K562 (cell line): ENCODE measurements around the gene EIF3K. TPM values are rescaled to one million over a fixed set of nuclear protein-coding genes. Genes with fewer than 3 reads are reported as not detected.

ENCODE experiments used
- ATAC-seq: fragments of 200-7000 bp; cut with Tn5 transposase; 3 replicates; pipeline ENCODE4 v1.9.1; 2020; ENCODE audit warnings: moderate library complexity
- BruUV-seq: library from RNA; stranded (reverse); fragments of 400-500 nt; replicated peaks from 2 replicates; lab custom pipeline; 2021; lab: Mats Ljungman, UMichigan
- CTCF ChIA-PET: fragments of 300-600 bp; formaldehyde crosslinking; extraction: SDS; loops from one replicate; lab custom pipeline; 2021; ENCODE audit warnings: low intra/inter-chr PET ratio; lab: Yijun Ruan, JAX
- POLR2A ChIA-PET: fragments of 300-600, 350-650 bp; sonication (Branson Sonifier 250); formaldehyde crosslinking; extraction: SDS; loops from one replicate; lab custom pipeline; 2021; ENCODE audit warnings: antibody characterized with exemption, inconsistent platforms; lab: Yijun Ruan, JAX
- DNase-seq, 4 experiments: peaks; one replicate each; pipeline versions ENCODE4 v3.0.0 to v3.0.0-alpha.2; 2011 to 2018; ENCODE audit warnings: low spot score in 3 of 4, mixed read lengths in 3 of 4; ENCODE audit errors: extremely low read depth in 1 of 4
- FAIRE-seq: peaks from 2 replicates; lab custom pipeline; 2011; peaks lifted over from hg19 to GRCh38; lab: Jason Lieb, UNC
- H2AFZ ChIP-seq: 2 replicates; pipeline ENCODE4 v1.6.0; 2011; ENCODE audit warnings: low read depth, low read length, control low read depth, inconsistent platforms
- H3K27ac ChIP-seq: fragments of 200-600 bp; 3 replicates; pipeline ENCODE4 v1.8.0; 2011; ENCODE audit warnings: low read depth, mild to moderate bottlenecking, control low read depth, inconsistent platforms, low read length, moderate library complexity, mixed read lengths; ENCODE audit errors: extremely low read depth
- H3K27me3 ChIP-seq, 2 experiments: fragments of 300-600 bp in 1 of 2; 2 replicates in 1 of 2; 3 replicates in 1 of 2; pipeline versions ENCODE4 v1.6.0 to v1.8.0; 2011; ENCODE audit warnings: inconsistent platforms in 2 of 2, low read length in 2 of 2, mild to moderate bottlenecking in 1 of 2, mixed read lengths in 1 of 2, moderate library complexity in 1 of 2; ENCODE audit not compliant: control insufficient read depth in 2 of 2, insufficient read depth in 2 of 2
- H3K36me3 ChIP-seq: fragments of 300-600 bp; 3 replicates; pipeline ENCODE4 v1.8.0; 2011; ENCODE audit warnings: mild to moderate bottlenecking, low read length, inconsistent platforms; ENCODE audit not compliant: control insufficient read depth, insufficient read depth
- H3K4me1 ChIP-seq, 2 experiments: fragments of 200-600 bp in 1 of 2; replicated peaks in 1 of 2; 2 replicates in 1 of 2; 3 replicates in 1 of 2; pipeline versions ENCODE4 v1.5.1 to v1.8.0; 2011; ENCODE audit warnings: inconsistent platforms in 2 of 2, low read length in 2 of 2, mild to moderate bottlenecking in 1 of 2, mixed read lengths in 1 of 2, moderate library complexity in 1 of 2; ENCODE audit not compliant: control insufficient read depth in 2 of 2, insufficient read depth in 2 of 2
- H3K4me2 ChIP-seq: 2 replicates; pipeline ENCODE4 v1.6.1; 2011; ENCODE audit warnings: low read length, control low read depth, inconsistent platforms, mixed read lengths; ENCODE audit not compliant: insufficient read depth
- H3K4me3 ChIP-seq: fragments of 200-600 bp; sonication (generic), shearing (Covaris generic); 2 replicates; pipeline ENCODE4 v1.5.1; 2016; ENCODE audit warnings: control low read depth, inconsistent platforms
- H3K79me2 ChIP-seq: fragments of 200-600 bp; 3 replicates; pipeline ENCODE4 v1.8.0; 2011; ENCODE audit warnings: low read length, inconsistent platforms; ENCODE audit not compliant: control insufficient read depth, insufficient read depth
- H3K9ac ChIP-seq, 2 experiments: 2 replicates each; pipeline versions ENCODE4 v1.6.0 to v1.6.1; 2011; ENCODE audit warnings: low read depth in 2 of 2, low read length in 2 of 2, control low read depth in 1 of 2, inconsistent platforms in 1 of 2, mild to moderate bottlenecking in 1 of 2, mixed read lengths in 1 of 2; ENCODE audit not compliant: insufficient read depth in 1 of 2
- H3K9me1 ChIP-seq: one replicate; pipeline ENCODE4 v1.6.0; 2011; ENCODE audit warnings: inconsistent platforms, mild to moderate bottlenecking, low read length, moderate library complexity; ENCODE audit not compliant: control insufficient read depth, insufficient read depth
- H3K9me3 ChIP-seq: replicated peaks from 2 replicates; pipeline ENCODE4 v1.5.1; 2011; ENCODE audit warnings: low read depth, low read length, inconsistent platforms; ENCODE audit not compliant: control insufficient read depth, insufficient read depth
- H4K20me1 ChIP-seq: replicated peaks from 2 replicates; pipeline ENCODE4 v1.6.1; 2011; ENCODE audit warnings: low read length, inconsistent platforms, mixed read lengths; ENCODE audit not compliant: control insufficient read depth, insufficient read depth
- ATF1 ChIP-seq, 2 experiments: fragments of 450-650 bp in 1 of 2; IDR thresholded peaks; 2 replicates each; pipeline ENCODE4 v1.6.1; 2016; ENCODE audit warnings: missing compliant biosample characterization in 1 of 2, missing genetic modification characterization in 1 of 2
- E2F1 ChIP-seq: sonication (generic); formaldehyde crosslinking; IDR thresholded peaks from 2 replicates; pipeline ENCODE4 v1.8.1; 2023; ENCODE audit warnings: mild to moderate bottlenecking, missing genetic modification reagents, moderate library complexity
- E2F6 ChIP-seq, 2 experiments: IDR thresholded peaks; 2 replicates each; pipeline ENCODE4 v1.6.1; 2011; ENCODE audit warnings: borderline replicate concordance in 1 of 2, control low read depth in 1 of 2, low read depth in 1 of 2, low read length in 1 of 2, mild to moderate bottlenecking in 1 of 2, mixed read lengths in 1 of 2, moderate library complexity in 1 of 2; ENCODE audit not compliant: insufficient read depth in 1 of 2, insufficient read length in 1 of 2, poor library complexity in 1 of 2, severe bottlenecking in 1 of 2; ENCODE audit errors: extremely low read depth in 1 of 2
- HEY1 ChIP-seq: fragments of 250-450 bp; sonication (Bioruptor Pico); IDR thresholded peaks from 2 replicates; pipeline ENCODE4 v1.5.0; 2020; ENCODE audit warnings: mild to moderate bottlenecking, moderate library complexity, borderline replicate concordance
- NEUROD1 ChIP-seq: fragments of 150-350 bp; IDR thresholded peaks from 2 replicates; pipeline ENCODE4 v1.6.1; 2014; ENCODE audit warnings: borderline replicate concordance, low read length, low read depth; ENCODE audit not compliant: partially characterized antibody
- PCBP2 ChIP-seq: fragments of 200-400 bp; formaldehyde crosslinking; IDR thresholded peaks from 2 replicates; pipeline ENCODE4 v1.6.1; 2018; ENCODE audit warnings: low read length, low read depth, mild to moderate bottlenecking, moderate library complexity; ENCODE audit not compliant: poor library complexity, severe bottlenecking
- SLC30A9 ChIP-seq: fragments of 250-450 bp; sonication (Bioruptor Pico); IDR thresholded peaks from 2 replicates; pipeline ENCODE4 v1.8.0; 2022; ENCODE audit warnings: mild to moderate bottlenecking, moderate library complexity
- SREBF1 ChIP-seq: fragments of 150-350 bp; IDR thresholded peaks from 2 replicates; pipeline ENCODE4 v1.6.1; 2014; ENCODE audit warnings: antibody characterized with exemption, low read depth, low read length, borderline replicate concordance
- STAT5A ChIP-seq: IDR thresholded peaks from 2 replicates; pipeline ENCODE4 v1.6.1; 2012; ENCODE audit warnings: low read length, inconsistent platforms, borderline replicate concordance
- TCF7L2 ChIP-seq: fragments of 150-350 bp; IDR thresholded peaks from 2 replicates; pipeline ENCODE4 v1.6.1; 2016; ENCODE audit warnings: low read depth, mild to moderate bottlenecking, low read length, moderate library complexity
- ZFP91 ChIP-seq: sonication (generic); formaldehyde crosslinking; IDR thresholded peaks from 2 replicates; pipeline ENCODE4 v1.8.0; 2022; ENCODE audit warnings: mild to moderate bottlenecking, missing genetic modification reagents
- ZNF395 ChIP-seq: fragments of 200-800 bp; sonication (Bioruptor generic); IDR thresholded peaks from 2 replicates; pipeline ENCODE4 v1.6.1; 2017; ENCODE audit warnings: missing genetic modification characterization, missing compliant biosample characterization
- ZNF408 ChIP-seq: fragments of 250-450 bp; sonication (Bioruptor Pico); IDR thresholded peaks from 2 replicates; pipeline ENCODE4 v1.4.0; 2020; ENCODE audit warnings: low read depth, mild to moderate bottlenecking, moderate library complexity
- ZNF644 ChIP-seq: fragments of 200-800 bp; sonication (Bioruptor generic); IDR thresholded peaks from 2 replicates; pipeline ENCODE4 v1.6.1; 2016; ENCODE audit warnings: low read depth, missing genetic modification characterization, missing compliant biosample characterization
- WGBS: fragments of 100-300 bp; shearing (Covaris generic); methylation state at CpG from one replicate; pipeline ENCODE4 v1.1.6; 2016; ENCODE audit warnings: low coverage, mixed read lengths; ENCODE audit not compliant: insufficient coverage; ENCODE audit errors: missing lambda C conversion rate; 5-methylcytosine and 5-hydroxymethylcytosine counted together
- in situ Hi-C: fragments of 300-500 bp; cut with MboI; formaldehyde crosslinking; loops from 4 replicates; pipeline ENCODE4 v1.15.0; 2018; ENCODE audit warnings: inconsistent platforms, mixed read lengths
- intact Hi-C: fragments of 100-400 bp; cut with micrococcal nuclease; formaldehyde crosslinking; loops from 2 replicates; pipeline ENCODE4 v1.14.2; 2022
- polyA plus RNA-seq, 8 experiments: library from polyadenylated mRNA; depleted of rRNA in 4 of 8; stranded (reverse) in 5 of 8; unstranded in 3 of 8; fragments of >200 nt; fragmentation: Nextera tagmentation in 2 of 8; fragmentation: Illumina TruSeq in 1 of 8; extraction: Ambion mirVana in 2 of 8; extraction: Trizol in 1 of 8; gene quantifications; 2 replicates each; pipeline versions ENCODE4 v1.2.1 to v1.2.3, GENCODE V29; 2011 to 2014; ENCODE audit warnings: inconsistent platforms in 1 of 8, missing spikeins in 1 of 8
- total RNA-seq, 7 experiments: library from RNA; depleted of rRNA in 6 of 7; stranded (reverse); fragments of >200 nt in 6 of 7; fragmentation: Illumina TruSeq in 2 of 7; extraction: Trizol in 2 of 7; gene quantifications; 2 replicates each; pipeline versions ENCODE4 v1.2.1 to v1.2.3, GENCODE V29; 2011 to 2021; ENCODE audit warnings: low replicate concordance in 1 of 7

Gene EIF3K
- total and polyA plus RNA-seq, 9 of the 15 experiments (the other 6 are each of a cell fraction or from before 2014, with no cell fraction given): 387 to 1,827 (median 733) TPM

GRCh38 chr19:38661996-38662395 is 43.0 kb downstream of the EIF3K start:
- Histone ChIP-seq H3K36me3 (peaks cover 68% of the 10 kb centered on the region), H3K79me2 (peaks cover 97% of the 10 kb centered on the region), H4K20me1 (peaks cover 67% of the 10 kb centered on the region), H3K9ac (peak overlapping the region in 1 of 2 experiments; percentile 43; a peak in 1 of 4 replicates), H3K27ac (peak overlapping the region; percentile 51; the same call in 2 of the 3 replicates), H3K4me1 (peaks cover 43 to 80% of the 10 kb centered on the region in 2 experiments), H3K27me3 (no peaks in the 10 kb centered on the region), H3K9me3 (no peaks in the 10 kb centered on the region), H3K9me1 (peaks cover 9% of the 10 kb centered on the region), H3K4me2 (no peak overlapping the region), H3K4me3 (no peak overlapping the region), H2AFZ (no peak overlapping the region)
- DNase-seq: no peak
- in situ Hi-C loops: no loop called here
- ChIA-PET CTCF (no interaction called here), POLR2A (interaction anchor here (0.7 to 5.2 kb wide), 9 partner anchors 8 to 331 kb away, joined by 3 to 31 read pairs (median 5); no protein-coding TSS in a partner anchor)
- intact Hi-C loops: no loop called here
- BruUV-seq: no TSS peak
- FAIRE-seq: no peak
- no peak for ATAC-seq
- 22% methylated on average over 1 of the region's 1 CpG for WGBS
- TF ChIP-seq ZNF644 (tag): no peak
- no peak for TF ChIP-seq NEUROD1
- TF ChIP-seq HEY1 (CRISPR knock-in tag): no peak
- TF ChIP-seq E2F6 (IDR thresholded peaks at IDR 0.05; ENCODE audit: borderline replicate concordance in 1 of 2, extremely low read depth in 1 of 2, insufficient read depth in 1 of 2, insufficient read length in 1 of 2, low read depth in 1 of 2, low read length in 1 of 2, poor library complexity in 1 of 2, severe bottlenecking in 1 of 2): no peak
- TF ChIP-seq ATF1 (CRISPR knock-in tag; IDR thresholded peaks at IDR 0.05): no peak
- TF ChIP-seq ATF1 (tag; IDR thresholded peaks at IDR 0.05): no peak
- no peak for TF ChIP-seq STAT5A
- no peak for TF ChIP-seq ZNF395
- TF ChIP-seq ZNF408 (CRISPR knock-in tag): no peak
- no peak for TF ChIP-seq ZFP91 (CRISPR knock-in tag)
- TF ChIP-seq PCBP2: no peak
- no peak for TF ChIP-seq SLC30A9
- TF ChIP-seq E2F1: no peak
- TF ChIP-seq SREBF1: no peak
- TF ChIP-seq TCF7L2: no peak
